GM18499 (cell line): Measurements from ENCODE around the gene PRKACA.

Experiments
- ATAC-seq: cut with Tn5 transposase; IDR thresholded peaks from one replicate; pipeline ENCODE4 v1.9.1; 2021; ENCODE audit warnings: moderate number of reproducible peaks; ENCODE audit not compliant: insufficient read depth, unreplicated experiment

Gene PRKACA

GRCh38 chr19:14117668-14118164 lies at the start of gene PRKACA:
PRKACA (minus strand) TSS chr19:14117762; CDS start chr19:14117547, 215 bp downstream.
- ATAC-seq: peak; percentile 71

GRCh38 chr19:14166999-14167575 lies 49.5 kb upstream of the PRKACA start:
- no peak for ATAC-seq

- ATAC-seq: no peak
Measured at GRCh38 chr19:14165990-14166830, 48.6 kb upstream of the PRKACA start.

- ATAC-seq: no peak
Measured at GRCh38 chr19:14164724-14165493, 47.3 kb upstream of the PRKACA start.

- no peak for ATAC-seq
Measured at GRCh38 chr19:14164082-14164481, 46.5 kb upstream of the PRKACA start.

- ATAC-seq: no peak
Measured at GRCh38 chr19:14162871-14163297, 45.3 kb upstream of the PRKACA start.

- ATAC-seq: no peak
Measured at GRCh38 chr19:14161305-14161704, 43.7 kb upstream of the PRKACA start.

GRCh38 chr19:14160017-14160703 lies 42.6 kb upstream of the PRKACA start:
- no peak for ATAC-seq

- no peak for ATAC-seq
Measured at GRCh38 chr19:14159059-14159458, 41.5 kb upstream of the PRKACA start.

GRCh38 chr19:14158276-14159023 lies 40.9 kb upstream of the PRKACA start:
- ATAC-seq: no peak

GRCh38 chr19:14156971-14157717 lies 39.6 kb upstream of the PRKACA start:
- ATAC-seq: no peak

GRCh38 chr19:14156122-14156521 lies 38.6 kb upstream of the PRKACA start:
- ATAC-seq: no peak

GRCh38 chr19:14155371-14155770 lies 37.8 kb upstream of the PRKACA start:
- no peak for ATAC-seq

GRCh38 chr19:14152713-14153112 lies 35.2 kb upstream of the PRKACA start:
- no peak for ATAC-seq

GRCh38 chr19:14150770-14151661 lies 33.5 kb upstream of the PRKACA start:
- no peak for ATAC-seq

- no peak for ATAC-seq
Measured at GRCh38 chr19:14150041-14150769, 32.6 kb upstream of the PRKACA start.

- no peak for ATAC-seq
Measured at GRCh38 chr19:14149509-14149994, 32.0 kb upstream of the PRKACA start.
